HepG2 (cell line): ENCODE measurements around the gene AQP6. TPM values are rescaled to one million over a fixed set of nuclear protein-coding genes. Genes with fewer than 3 reads are reported as not detected.

Experiments used
- BRD4 ChIP-seq: sonication (generic); formaldehyde crosslinking; IDR thresholded peaks from 2 replicates; pipeline ENCODE4 v1.4.0; 2020; ENCODE audit warnings: missing genetic modification reagents
- CAMTA2 ChIP-seq: sonication (generic); formaldehyde crosslinking; IDR thresholded peaks from 2 replicates; pipeline ENCODE4 v1.4.0; 2020; ENCODE audit warnings: mild to moderate bottlenecking, missing genetic modification reagents, borderline replicate concordance
- CHCHD3 ChIP-seq: sonication (generic); formaldehyde crosslinking; IDR thresholded peaks from 2 replicates; pipeline ENCODE4 v1.8.0; 2022; ENCODE audit warnings: mild to moderate bottlenecking, missing genetic modification reagents, moderate library complexity
- CTCF ChIP-seq: sonication (generic); formaldehyde crosslinking; IDR thresholded peaks from 2 replicates; pipeline ENCODE4 v1.5.0; 2020; ENCODE audit warnings: mild to moderate bottlenecking, missing genetic modification reagents, moderate library complexity
- FOSL2 ChIP-seq: sonication (generic); formaldehyde crosslinking; IDR thresholded peaks from 2 replicates; pipeline ENCODE4 v1.4.0; 2020; ENCODE audit warnings: missing genetic modification reagents
- GABPA ChIP-seq, 2 experiments: IDR thresholded peaks; 2 replicates each; pipeline ENCODE4 v1.6.1; 2011 to 2016; ENCODE audit warnings: low read depth in 2 of 2, low read length in 1 of 2, missing biosample characterization in 1 of 2, missing genetic modification characterization in 1 of 2
- GABPB1 ChIP-seq: IDR thresholded peaks from 2 replicates; pipeline ENCODE4 v1.6.1; 2016; ENCODE audit warnings: mild to moderate bottlenecking, missing genetic modification reagents, moderate library complexity, missing compliant biosample characterization
- HDAC2 ChIP-seq: sonication (generic); formaldehyde crosslinking; IDR thresholded peaks from 2 replicates; pipeline ENCODE4 v1.4.0; 2020; ENCODE audit warnings: missing genetic modification reagents
- HMG20B ChIP-seq: conservative IDR thresholded peaks from 2 replicates; pipeline ENCODE4 v1.6.1; 2016; ENCODE audit warnings: missing genetic modification reagents, missing compliant biosample characterization
- KMT2B ChIP-seq: IDR thresholded peaks from 2 replicates; pipeline ENCODE4 v1.6.1; 2016; ENCODE audit warnings: missing genetic modification reagents, missing compliant biosample characterization
- RBFOX2 ChIP-seq: fragments of 200-400 bp; formaldehyde crosslinking; IDR thresholded peaks from 2 replicates; pipeline ENCODE4 v1.6.1; 2017; ENCODE audit warnings: low read depth, mild to moderate bottlenecking, low read length
- SNRNP70 ChIP-seq: fragments of 200-400 bp; formaldehyde crosslinking; IDR thresholded peaks from 2 replicates; pipeline ENCODE4 v1.6.1; 2017; ENCODE audit warnings: mild to moderate bottlenecking, low read depth, low read length, moderate library complexity
- ZBTB37 ChIP-seq: sonication (generic); formaldehyde crosslinking; IDR thresholded peaks from 2 replicates; pipeline ENCODE4 v1.4.0; 2020; ENCODE audit warnings: mild to moderate bottlenecking, missing genetic modification reagents
- ZFX ChIP-seq: sonication (generic); formaldehyde crosslinking; IDR thresholded peaks from 2 replicates; pipeline ENCODE4 v1.4.0; 2020; ENCODE audit warnings: mild to moderate bottlenecking, low read depth, missing genetic modification reagents, moderate library complexity
- ZNF121 ChIP-seq: sonication (generic); formaldehyde crosslinking; IDR thresholded peaks from 2 replicates; pipeline ENCODE4 v1.5.0; 2020; ENCODE audit warnings: mild to moderate bottlenecking, missing genetic modification reagents
- ZNF18 ChIP-seq: sonication (generic); formaldehyde crosslinking; IDR thresholded peaks from 2 replicates; pipeline ENCODE4 v1.8.0; 2022; ENCODE audit warnings: mild to moderate bottlenecking, missing genetic modification reagents; ENCODE audit not compliant: insufficient replicate concordance
- ZNF282 ChIP-seq: fragments of 450-650 bp; IDR thresholded peaks from 2 replicates; pipeline ENCODE4 v1.6.1; 2018; ENCODE audit not compliant: partially characterized antibody
- ZNF350 ChIP-seq: sonication (generic); formaldehyde crosslinking; IDR thresholded peaks from 2 replicates; pipeline ENCODE4 v1.4.0; 2020; ENCODE audit warnings: mild to moderate bottlenecking, low read depth, missing genetic modification reagents, borderline replicate concordance
- ZNF724P ChIP-seq: sonication (generic); formaldehyde crosslinking; IDR thresholded peaks from 2 replicates; pipeline ENCODE4 v1.8.0; 2022; ENCODE audit warnings: missing genetic modification reagents, borderline replicate concordance
- polyA plus RNA-seq, 8 experiments: library from polyadenylated mRNA; depleted of rRNA in 3 of 8; stranded (reverse) in 7 of 8; unstranded in 1 of 8; fragments of >200 nt; fragmentation: Illumina TruSeq in 4 of 8; extraction: Trizol in 4 of 8; gene quantifications; 2 replicates each; pipeline versions ENCODE4 v1.2.1 to v1.2.3, GENCODE V29; 2011 to 2016; ENCODE audit warnings: low read depth in 4 of 8, missing spikeins in 1 of 8, mixed read lengths in 1 of 8; ENCODE audit not compliant: insufficient read depth in 1 of 8
- total RNA-seq, 5 experiments: library from RNA; depleted of rRNA; stranded (reverse); fragments of >200 nt; fragmentation: Illumina TruSeq; extraction: Trizol; gene quantifications; 2 replicates each; pipeline ENCODE4 v1.2.3, GENCODE V29; 2016; ENCODE audit warnings: low read depth in 1 of 5
- TF ChIP-seq, protein P1 (sequence below): IDR thresholded peaks from 2 replicates; pipeline ENCODE4 v1.6.1; 2018; ENCODE audit warnings: missing genetic modification reagents, mild to moderate bottlenecking, missing compliant biosample characterization
- TF ChIP-seq, protein P2 (sequence below): sonication (generic); formaldehyde crosslinking; IDR thresholded peaks from 2 replicates; pipeline ENCODE4 v1.5.0; 2020; ENCODE audit warnings: mild to moderate bottlenecking, missing genetic modification reagents

Gene AQP6
- total and polyA plus RNA-seq, 2 of the 13 experiments (the other 11 are each of a cell fraction or from before 2014, with no cell fraction given): 0.32 to 1.3 TPM

DNA sequence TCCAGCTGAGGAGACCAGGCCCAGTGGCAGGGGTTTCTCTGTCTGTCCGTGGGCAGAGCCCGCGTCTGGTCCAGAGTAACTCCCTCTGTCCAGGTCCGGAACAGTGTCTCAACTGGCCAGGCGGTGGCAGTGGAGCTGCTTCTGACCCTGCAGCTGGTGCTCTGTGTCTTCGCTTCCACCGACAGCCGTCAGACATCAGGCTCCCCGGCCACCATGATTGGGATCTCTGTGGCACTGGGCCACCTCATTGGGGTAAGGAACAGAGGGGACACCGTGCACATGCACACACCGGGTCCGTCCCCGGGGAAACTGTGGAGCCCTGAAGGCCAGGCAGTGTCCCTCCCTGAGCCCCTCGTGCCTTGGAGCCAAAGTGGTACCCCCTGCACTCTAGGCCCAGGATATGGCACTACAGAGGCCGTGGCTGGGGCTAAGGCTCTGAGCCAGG lies 1.5 kb downstream of the AQP6 start (continued):
- TF ChIP-seq KMT2B (no peak), ZNF282 (no peak), ZNF121 (CRISPR knock-in tag) (no peak), ZFX (CRISPR knock-in tag) (peak; percentile 49; the same call in 1 of the 2 replicates), FOSL2 (CRISPR knock-in tag) (no peak), GABPB1 (CRISPR knock-in tag) (0 out of 2 replicates have a peak, but pooled peaks have one; percentile 20), HDAC2 (CRISPR knock-in tag) (no peak), CAMTA2 (CRISPR knock-in tag) (no peak), BRD4 (no peak), ZNF724P (CRISPR knock-in tag) (no peak), SNRNP70 (no peak), HMG20B (CRISPR knock-in tag) (no peak), ZNF350 (CRISPR knock-in tag) (no peak), ZNF18 (CRISPR knock-in tag) (no peak), GABPA (IDR thresholded peaks at IDR 0.05; ENCODE audit: low read depth, low read length) (no peak), GABPA (CRISPR knock-in tag; IDR thresholded peaks at IDR 0.05; ENCODE audit: low read depth) (no peak), CHCHD3 (CRISPR knock-in tag) (no peak), RBFOX2 (no peak), ZBTB37 (no peak), CTCF (CRISPR knock-in tag) (peak; percentile 93)
- TF ChIP-seq, protein P1, sequence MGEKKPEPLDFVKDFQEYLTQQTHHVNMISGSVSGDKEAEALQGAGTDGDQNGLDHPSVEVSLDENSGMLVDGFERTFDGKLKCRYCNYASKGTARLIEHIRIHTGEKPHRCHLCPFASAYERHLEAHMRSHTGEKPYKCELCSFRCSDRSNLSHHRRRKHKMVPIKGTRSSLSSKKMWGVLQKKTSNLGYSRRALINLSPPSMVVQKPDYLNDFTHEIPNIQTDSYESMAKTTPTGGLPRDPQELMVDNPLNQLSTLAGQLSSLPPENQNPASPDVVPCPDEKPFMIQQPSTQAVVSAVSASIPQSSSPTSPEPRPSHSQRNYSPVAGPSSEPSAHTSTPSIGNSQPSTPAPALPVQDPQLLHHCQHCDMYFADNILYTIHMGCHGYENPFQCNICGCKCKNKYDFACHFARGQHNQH (CRISPR knock-in tag): no peak
- TF ChIP-seq, protein P2, sequence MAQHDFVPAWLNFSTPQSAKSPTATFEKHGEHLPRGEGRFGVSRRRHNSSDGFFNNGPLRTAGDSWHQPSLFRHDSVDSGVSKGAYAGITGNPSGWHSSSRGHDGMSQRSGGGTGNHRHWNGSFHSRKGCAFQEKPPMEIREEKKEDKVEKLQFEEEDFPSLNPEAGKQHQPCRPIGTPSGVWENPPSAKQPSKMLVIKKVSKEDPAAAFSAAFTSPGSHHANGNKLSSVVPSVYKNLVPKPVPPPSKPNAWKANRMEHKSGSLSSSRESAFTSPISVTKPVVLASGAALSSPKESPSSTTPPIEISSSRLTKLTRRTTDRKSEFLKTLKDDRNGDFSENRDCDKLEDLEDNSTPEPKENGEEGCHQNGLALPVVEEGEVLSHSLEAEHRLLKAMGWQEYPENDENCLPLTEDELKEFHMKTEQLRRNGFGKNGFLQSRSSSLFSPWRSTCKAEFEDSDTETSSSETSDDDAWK (CRISPR knock-in tag): no peak
